Liver (tissue), 9 donors: ENCODE data around the gene MRC1. TPM values are rescaled to one million over a fixed set of nuclear protein-coding genes. Genes with fewer than 3 reads are reported as not detected.

Source experiments
- DNase-seq: peaks from one replicate; pipeline ENCODE4 v3.0.0-alpha.2; 2017; ENCODE audit warnings: low spot score
- H3K27ac ChIP-seq, 2 donors: one replicate each; pipeline ENCODE4 v1.7.0; 2013; ENCODE audit warnings: inconsistent platforms in 2 of 2, low read length in 2 of 2, control low read depth in 1 of 2, low read depth in 1 of 2, mild to moderate bottlenecking in 1 of 2
- H3K27me3 ChIP-seq, 4 donors: one replicate each; pipeline versions ENCODE4 v1.6.1 to v1.7.0; 2013; ENCODE audit warnings: low read length in 3 of 4, inconsistent platforms in 1 of 4, mild to moderate bottlenecking in 1 of 4, moderate library complexity in 1 of 4; ENCODE audit not compliant: control insufficient read depth in 4 of 4, insufficient read depth in 4 of 4
- H3K36me3 ChIP-seq, 4 donors: one replicate each; pipeline versions ENCODE4 v1.6.1 to v1.7.0; 2013; ENCODE audit warnings: low read length in 3 of 4, mild to moderate bottlenecking in 3 of 4, low read depth in 1 of 4, moderate library complexity in 1 of 4; ENCODE audit not compliant: control insufficient read depth in 4 of 4, insufficient read depth in 3 of 4
- H3K4me1 ChIP-seq, 4 donors: one replicate each; pipeline versions ENCODE4 v1.6.1 to v1.7.0; 2013; ENCODE audit warnings: low read length in 3 of 4, mild to moderate bottlenecking in 3 of 4, moderate library complexity in 1 of 4; ENCODE audit not compliant: control insufficient read depth in 4 of 4, insufficient read depth in 4 of 4
- H3K4me3 ChIP-seq, 3 donors: one replicate each; pipeline versions ENCODE4 v1.6.1 to v1.7.0; 2013; ENCODE audit warnings: low read length in 3 of 3, control low read depth in 1 of 3, low read depth in 1 of 3, mild to moderate bottlenecking in 1 of 3
- H3K9ac ChIP-seq, 2 donors: one replicate each; pipeline ENCODE4 v1.7.0; 2013; ENCODE audit warnings: low read length in 2 of 2, mild to moderate bottlenecking in 2 of 2, moderate library complexity in 2 of 2, control low read depth in 1 of 2, low read depth in 1 of 2
- H3K9me3 ChIP-seq, 4 donors: one replicate each; pipeline versions ENCODE4 v1.6.1 to v1.7.0; 2013; ENCODE audit warnings: low read length in 3 of 4; ENCODE audit not compliant: control insufficient read depth in 4 of 4
- EGR1 ChIP-seq, 2 donors: IDR thresholded peaks; 2 replicates each; pipeline ENCODE4 v1.6.1; 2016 to 2018; ENCODE audit warnings: antibody characterized with exemption in 2 of 2, low read depth in 2 of 2
- FOXA1 ChIP-seq: IDR thresholded peaks from 2 replicates; pipeline ENCODE4 v1.6.1; 2016; ENCODE audit warnings: antibody characterized with exemption
- FOXA2 ChIP-seq: IDR thresholded peaks from 2 replicates; pipeline ENCODE4 v1.6.1; 2016; ENCODE audit warnings: antibody characterized with exemption
- GABPA ChIP-seq, 2 donors: IDR thresholded peaks in 1 of 2; conservative IDR thresholded peaks in 1 of 2; 2 replicates each; pipeline ENCODE4 v1.6.1; 2016; ENCODE audit warnings: antibody characterized with exemption in 2 of 2, mild to moderate bottlenecking in 1 of 2, moderate library complexity in 1 of 2
- HNF4A ChIP-seq, 2 donors: conservative IDR thresholded peaks; 2 replicates each; pipeline ENCODE4 v1.6.1; 2016; ENCODE audit warnings: antibody characterized with exemption in 2 of 2, mild to moderate bottlenecking in 2 of 2
- HNF4G ChIP-seq: IDR thresholded peaks from 2 replicates; pipeline ENCODE4 v1.6.1; 2016; ENCODE audit warnings: antibody characterized with exemption
- JUND ChIP-seq, 2 donors: IDR thresholded peaks; 2 replicates each; pipeline ENCODE4 v1.6.1; 2016; ENCODE audit warnings: antibody characterized with exemption in 2 of 2
- NR2F2 ChIP-seq: IDR thresholded peaks from 2 replicates; pipeline ENCODE4 v1.6.1; 2016; ENCODE audit warnings: antibody characterized with exemption
- RAD21 ChIP-seq, 2 donors: IDR thresholded peaks; 2 replicates each; pipeline ENCODE4 v1.6.1; 2016; ENCODE audit warnings: antibody characterized with exemption in 2 of 2, mild to moderate bottlenecking in 2 of 2
- RXRA ChIP-seq, 2 donors: IDR thresholded peaks; 2 replicates each; pipeline ENCODE4 v1.6.1; 2017 to 2018; ENCODE audit warnings: antibody characterized with exemption in 2 of 2, mild to moderate bottlenecking in 1 of 2
- SP1 ChIP-seq: IDR thresholded peaks from 2 replicates; pipeline ENCODE4 v1.6.1; 2018; ENCODE audit warnings: antibody characterized with exemption, mild to moderate bottlenecking
- TAF1 ChIP-seq: conservative IDR thresholded peaks from 2 replicates; pipeline ENCODE4 v1.6.1; 2016; ENCODE audit warnings: antibody characterized with exemption, mild to moderate bottlenecking
- YY1 ChIP-seq: IDR thresholded peaks from 2 replicates; pipeline ENCODE4 v1.6.1; 2016; ENCODE audit warnings: antibody characterized with exemption, mild to moderate bottlenecking
- WGBS: extraction: QIAGEN DNeasy Blood & Tissue Kit; methylation state at CpG from one replicate; pipeline ENCODE4 v1.1.7; 2013; 5-methylcytosine and 5-hydroxymethylcytosine counted together
- polyA plus RNA-seq, 2 donors: library from polyadenylated mRNA; stranded (reverse) in 1 of 2; unstranded in 1 of 2; fragments of 200-250 nt in 1 of 2; fragments of >200 nt in 1 of 2; fragmentation: Nextera tagmentation in 1 of 2; extraction: Ambion mirVana in 1 of 2; gene quantifications; one replicate each; pipeline versions ENCODE4 v1.2.1 to v1.2.3, GENCODE V29; 2013 to 2015
- total RNA-seq, 2 donors: library from RNA; depleted of rRNA; stranded (reverse); fragments of >200 nt; gene quantifications; one replicate each; pipeline ENCODE4 v1.2.3, GENCODE V29; 2014
- TF ChIP-seq, protein P1 (sequence below): fragments of 150-350 bp; IDR thresholded peaks from 2 replicates; pipeline ENCODE4 v1.5.1; 2017; ENCODE audit warnings: improper control_type of control experiment, low read depth, low read length; ENCODE audit not compliant: missing input control
- TF ChIP-seq, protein P2 (sequence below): IDR thresholded peaks from 2 replicates; pipeline ENCODE4 v1.6.1; 2016; ENCODE audit warnings: antibody characterized with exemption
- TF ChIP-seq, protein P3 (sequence below): IDR thresholded peaks from 2 replicates; pipeline ENCODE4 v1.6.1; 2016; ENCODE audit warnings: antibody characterized with exemption, mild to moderate bottlenecking
- TF ChIP-seq, protein P4 (sequence below): IDR thresholded peaks from 2 replicates; pipeline ENCODE4 v1.6.1; 2016; ENCODE audit warnings: antibody characterized with exemption
- TF ChIP-seq, protein P5 (sequence below): IDR thresholded peaks from 2 replicates; pipeline ENCODE4 v1.6.1; 2016; ENCODE audit warnings: antibody characterized with exemption
- donor health status: healthy.
- donor health status: healthy.
- donor health status: healthy.
- donor health status: healthy.
- donor health status: healthy.

The MRC1 gene
- total and polyA plus RNA-seq, 4 donors: 9.2 to 47.0 (median 34.1) TPM

DNA sequence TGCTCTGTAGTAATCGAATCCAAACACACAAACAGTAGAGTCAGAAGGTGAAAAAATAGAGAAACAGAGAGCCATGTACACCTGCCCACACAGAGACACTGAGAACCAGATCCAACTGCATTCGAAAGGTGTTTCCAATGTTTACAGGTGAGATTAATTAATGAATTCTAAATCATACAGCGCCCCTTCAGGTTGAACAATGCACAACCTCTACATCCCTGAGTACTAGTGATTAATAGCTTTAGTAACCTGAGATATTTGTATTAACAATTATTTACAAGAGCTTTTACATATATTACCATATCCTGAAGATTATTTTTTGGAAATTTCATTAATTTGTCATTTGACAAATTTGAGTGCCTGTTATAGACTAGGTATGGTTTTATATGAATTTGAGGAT is 7.6 kb upstream of the MRC1 start:
- 85% methylated on average over 3 of the region's 3 CpGs for WGBS
- Histone ChIP-seq H3K4me1 (no peaks in the 10 kb centered on the region), H3K27me3 (no peaks in the 10 kb centered on the region), H3K9ac (no peak overlapping the region), H3K9me3 (peaks cover 0 to 2% (median 0%) of the 10 kb centered on the region in 4 donors), H3K36me3 (no peaks in the 10 kb centered on the region), H3K27ac (no peak overlapping the region), H3K4me3 (no peak overlapping the region)
- TF ChIP-seq SP1 (no peak), TAF1 (no peak), EGR1 (IDR thresholded peaks at IDR 0.05; ENCODE audit: low read depth in 2 of 2) (no peak), FOXA1 (no peak), GABPA (IDR thresholded peaks at IDR 0.05 in 1 of 2, conservative IDR thresholded peaks at IDR 0.05 in 1 of 2) (no peak), RAD21 (IDR thresholded peaks at IDR 0.05) (no peak), RXRA (IDR thresholded peaks at IDR 0.05) (no peak), FOXA2 (no peak), HNF4G (no peak), JUND (IDR thresholded peaks at IDR 0.05) (no peak), HNF4A (conservative IDR thresholded peaks at IDR 0.05) (no peak), NR2F2 (no peak), YY1 (no peak)
- TF ChIP-seq, protein P1, sequence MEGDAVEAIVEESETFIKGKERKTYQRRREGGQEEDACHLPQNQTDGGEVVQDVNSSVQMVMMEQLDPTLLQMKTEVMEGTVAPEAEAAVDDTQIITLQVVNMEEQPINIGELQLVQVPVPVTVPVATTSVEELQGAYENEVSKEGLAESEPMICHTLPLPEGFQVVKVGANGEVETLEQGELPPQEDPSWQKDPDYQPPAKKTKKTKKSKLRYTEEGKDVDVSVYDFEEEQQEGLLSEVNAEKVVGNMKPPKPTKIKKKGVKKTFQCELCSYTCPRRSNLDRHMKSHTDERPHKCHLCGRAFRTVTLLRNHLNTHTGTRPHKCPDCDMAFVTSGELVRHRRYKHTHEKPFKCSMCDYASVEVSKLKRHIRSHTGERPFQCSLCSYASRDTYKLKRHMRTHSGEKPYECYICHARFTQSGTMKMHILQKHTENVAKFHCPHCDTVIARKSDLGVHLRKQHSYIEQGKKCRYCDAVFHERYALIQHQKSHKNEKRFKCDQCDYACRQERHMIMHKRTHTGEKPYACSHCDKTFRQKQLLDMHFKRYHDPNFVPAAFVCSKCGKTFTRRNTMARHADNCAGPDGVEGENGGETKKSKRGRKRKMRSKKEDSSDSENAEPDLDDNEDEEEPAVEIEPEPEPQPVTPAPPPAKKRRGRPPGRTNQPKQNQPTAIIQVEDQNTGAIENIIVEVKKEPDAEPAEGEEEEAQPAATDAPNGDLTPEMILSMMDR: no peak
- TF ChIP-seq, protein P2, sequence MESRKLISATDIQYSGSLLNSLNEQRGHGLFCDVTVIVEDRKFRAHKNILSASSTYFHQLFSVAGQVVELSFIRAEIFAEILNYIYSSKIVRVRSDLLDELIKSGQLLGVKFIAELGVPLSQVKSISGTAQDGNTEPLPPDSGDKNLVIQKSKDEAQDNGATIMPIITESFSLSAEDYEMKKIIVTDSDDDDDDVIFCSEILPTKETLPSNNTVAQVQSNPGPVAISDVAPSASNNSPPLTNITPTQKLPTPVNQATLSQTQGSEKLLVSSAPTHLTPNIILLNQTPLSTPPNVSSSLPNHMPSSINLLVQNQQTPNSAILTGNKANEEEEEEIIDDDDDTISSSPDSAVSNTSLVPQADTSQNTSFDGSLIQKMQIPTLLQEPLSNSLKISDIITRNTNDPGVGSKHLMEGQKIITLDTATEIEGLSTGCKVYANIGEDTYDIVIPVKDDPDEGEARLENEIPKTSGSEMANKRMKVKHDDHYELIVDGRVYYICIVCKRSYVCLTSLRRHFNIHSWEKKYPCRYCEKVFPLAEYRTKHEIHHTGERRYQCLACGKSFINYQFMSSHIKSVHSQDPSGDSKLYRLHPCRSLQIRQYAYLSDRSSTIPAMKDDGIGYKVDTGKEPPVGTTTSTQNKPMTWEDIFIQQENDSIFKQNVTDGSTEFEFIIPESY: no peak
- TF ChIP-seq, protein P3, sequence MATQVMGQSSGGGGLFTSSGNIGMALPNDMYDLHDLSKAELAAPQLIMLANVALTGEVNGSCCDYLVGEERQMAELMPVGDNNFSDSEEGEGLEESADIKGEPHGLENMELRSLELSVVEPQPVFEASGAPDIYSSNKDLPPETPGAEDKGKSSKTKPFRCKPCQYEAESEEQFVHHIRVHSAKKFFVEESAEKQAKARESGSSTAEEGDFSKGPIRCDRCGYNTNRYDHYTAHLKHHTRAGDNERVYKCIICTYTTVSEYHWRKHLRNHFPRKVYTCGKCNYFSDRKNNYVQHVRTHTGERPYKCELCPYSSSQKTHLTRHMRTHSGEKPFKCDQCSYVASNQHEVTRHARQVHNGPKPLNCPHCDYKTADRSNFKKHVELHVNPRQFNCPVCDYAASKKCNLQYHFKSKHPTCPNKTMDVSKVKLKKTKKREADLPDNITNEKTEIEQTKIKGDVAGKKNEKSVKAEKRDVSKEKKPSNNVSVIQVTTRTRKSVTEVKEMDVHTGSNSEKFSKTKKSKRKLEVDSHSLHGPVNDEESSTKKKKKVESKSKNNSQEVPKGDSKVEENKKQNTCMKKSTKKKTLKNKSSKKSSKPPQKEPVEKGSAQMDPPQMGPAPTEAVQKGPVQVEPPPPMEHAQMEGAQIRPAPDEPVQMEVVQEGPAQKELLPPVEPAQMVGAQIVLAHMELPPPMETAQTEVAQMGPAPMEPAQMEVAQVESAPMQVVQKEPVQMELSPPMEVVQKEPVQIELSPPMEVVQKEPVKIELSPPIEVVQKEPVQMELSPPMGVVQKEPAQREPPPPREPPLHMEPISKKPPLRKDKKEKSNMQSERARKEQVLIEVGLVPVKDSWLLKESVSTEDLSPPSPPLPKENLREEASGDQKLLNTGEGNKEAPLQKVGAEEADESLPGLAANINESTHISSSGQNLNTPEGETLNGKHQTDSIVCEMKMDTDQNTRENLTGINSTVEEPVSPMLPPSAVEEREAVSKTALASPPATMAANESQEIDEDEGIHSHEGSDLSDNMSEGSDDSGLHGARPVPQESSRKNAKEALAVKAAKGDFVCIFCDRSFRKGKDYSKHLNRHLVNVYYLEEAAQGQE: no peak
- TF ChIP-seq, protein P4, sequence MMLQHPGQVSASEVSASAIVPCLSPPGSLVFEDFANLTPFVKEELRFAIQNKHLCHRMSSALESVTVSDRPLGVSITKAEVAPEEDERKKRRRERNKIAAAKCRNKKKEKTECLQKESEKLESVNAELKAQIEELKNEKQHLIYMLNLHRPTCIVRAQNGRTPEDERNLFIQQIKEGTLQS: no peak
- TF ChIP-seq, protein P5, sequence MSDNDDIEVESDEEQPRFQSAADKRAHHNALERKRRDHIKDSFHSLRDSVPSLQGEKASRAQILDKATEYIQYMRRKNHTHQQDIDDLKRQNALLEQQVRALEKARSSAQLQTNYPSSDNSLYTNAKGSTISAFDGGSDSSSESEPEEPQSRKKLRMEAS: no peak
- no peak for DNase-seq
